ENCODE data around the gene LDLRAD1.
"Not testable (repeated sequence)": the region's sequence is repeated elsewhere in the genome, so short reads cannot be mapped to it uniquely, and the experiment has no call there.

LDLRAD1 gene

GRCh38 chr1:53992085-53992874 is 25.7 kb downstream of the LDLRAD1 start:
- Mint-ChIP-seq H3K27ac (no peak overlapping the region), H3K4me1 (ENCODE audit: low read depth) (peaks cover 6% of the 10 kb centered on the region), H3K27me3 (ENCODE audit: low read depth) (peaks cover 4% of the 10 kb centered on the region), H3K9me3 (no peaks in the 10 kb centered on the region), H3K4me3 (no peak overlapping the region), H3K36me3 (ENCODE audit: low read depth) (no peaks in the 10 kb centered on the region)
- DNase-seq (ENCODE audit: low spot score) = no peak

DNA sequence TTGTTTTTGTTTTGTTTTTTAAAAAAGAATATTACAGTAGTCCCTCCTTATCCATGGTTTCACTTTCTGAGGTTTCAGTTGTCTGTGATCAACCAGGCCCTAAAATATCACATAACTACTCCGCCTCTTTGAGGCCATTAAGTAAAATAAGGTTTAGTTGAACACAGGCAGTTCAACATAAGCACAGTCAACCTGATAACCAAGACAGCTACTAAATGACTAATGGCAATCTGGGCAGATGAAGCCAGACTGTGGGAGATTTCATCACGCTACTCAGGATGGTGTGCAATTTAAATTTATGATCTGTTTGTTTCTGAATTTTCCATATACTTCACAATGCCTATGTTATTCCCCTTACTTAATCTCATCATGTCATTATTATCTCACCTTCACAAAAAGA is 30.1 kb downstream of the LDLRAD1 start:
- Mint-ChIP-seq H3K36me3 (ENCODE audit: low read depth) (no peaks in the 10 kb centered on the region), H3K27ac (no peak overlapping the region), H3K4me1 (ENCODE audit: low read depth) (peaks cover 18% of the 10 kb centered on the region), H3K4me3 (no peak overlapping the region), H3K27me3 (ENCODE audit: low read depth) (no peaks in the 10 kb centered on the region), H3K9me3 (no peaks in the 10 kb centered on the region)
- no peak for DNase-seq (ENCODE audit: low spot score)

DNA sequence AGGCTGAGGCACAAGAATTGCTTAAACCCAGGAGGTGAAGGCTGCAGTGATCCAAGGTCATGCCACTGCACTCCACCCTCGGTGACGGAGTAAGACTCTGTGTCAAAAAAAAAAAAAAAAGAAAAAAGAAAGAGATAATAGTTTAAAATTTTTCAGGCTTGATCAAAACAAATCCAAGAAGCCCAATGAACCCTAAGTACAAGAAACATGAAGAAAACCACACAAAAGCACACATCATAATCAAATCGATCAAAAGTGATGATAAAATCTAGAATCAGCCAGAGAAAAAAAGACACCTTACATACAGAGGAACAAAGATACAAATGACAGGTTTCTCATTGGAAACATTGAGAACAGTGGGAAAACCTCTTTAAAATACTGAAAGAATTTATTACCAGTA is 31.5 kb downstream of the LDLRAD1 start:
- no peaks in the 10 kb centered on the region for H3K36me3 Mint-ChIP-seq (ENCODE audit: low read depth)
- H3K4me1 Mint-ChIP-seq (ENCODE audit: low read depth) = peaks cover 22% of the 10 kb centered on the region
- no peak overlapping the region for H3K4me3 Mint-ChIP-seq
- DNase-seq (ENCODE audit: low spot score) = no peak
- no peak overlapping the region for H3K27ac Mint-ChIP-seq
- H3K9me3 Mint-ChIP-seq = no peaks in the 10 kb centered on the region
- peaks cover 5% of the 10 kb centered on the region for H3K27me3 Mint-ChIP-seq (ENCODE audit: low read depth)

GRCh38 chr1:53984726-53985125 is 33.3 kb downstream of the LDLRAD1 start:
- H3K36me3 Mint-ChIP-seq (ENCODE audit: low read depth) = no peaks in the 10 kb centered on the region
- no peaks in the 10 kb centered on the region for H3K9me3 Mint-ChIP-seq
- H3K4me3 Mint-ChIP-seq = no peak overlapping the region
- H3K4me1 Mint-ChIP-seq (ENCODE audit: low read depth) = peaks cover 22% of the 10 kb centered on the region
- H3K27ac Mint-ChIP-seq = no peak overlapping the region
- DNase-seq (ENCODE audit: low spot score) = no peak
- H3K27me3 Mint-ChIP-seq (ENCODE audit: low read depth) = peaks cover 5% of the 10 kb centered on the region

DNA sequence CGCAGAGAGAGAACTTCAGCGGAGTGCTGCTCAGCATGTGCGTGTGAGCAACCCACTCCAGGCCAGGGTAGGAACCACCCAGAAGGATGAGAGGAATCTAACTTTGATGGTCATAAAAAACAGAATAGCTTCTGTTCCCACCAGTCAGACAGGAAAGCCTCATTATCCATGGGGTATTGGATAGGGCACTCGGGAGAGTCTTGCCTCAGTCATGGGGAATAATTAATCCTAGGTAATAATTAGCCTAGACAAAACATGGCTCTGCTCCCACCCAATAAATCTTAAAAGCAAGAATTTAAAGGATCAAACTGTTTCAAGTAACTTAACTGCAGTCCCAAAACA is 35.3 kb downstream of the LDLRAD1 start:
- no peak overlapping the region for H3K27ac Mint-ChIP-seq
- peaks cover 18% of the 10 kb centered on the region for H3K4me1 Mint-ChIP-seq (ENCODE audit: low read depth)
- H3K4me3 Mint-ChIP-seq = no peak overlapping the region

DNA sequence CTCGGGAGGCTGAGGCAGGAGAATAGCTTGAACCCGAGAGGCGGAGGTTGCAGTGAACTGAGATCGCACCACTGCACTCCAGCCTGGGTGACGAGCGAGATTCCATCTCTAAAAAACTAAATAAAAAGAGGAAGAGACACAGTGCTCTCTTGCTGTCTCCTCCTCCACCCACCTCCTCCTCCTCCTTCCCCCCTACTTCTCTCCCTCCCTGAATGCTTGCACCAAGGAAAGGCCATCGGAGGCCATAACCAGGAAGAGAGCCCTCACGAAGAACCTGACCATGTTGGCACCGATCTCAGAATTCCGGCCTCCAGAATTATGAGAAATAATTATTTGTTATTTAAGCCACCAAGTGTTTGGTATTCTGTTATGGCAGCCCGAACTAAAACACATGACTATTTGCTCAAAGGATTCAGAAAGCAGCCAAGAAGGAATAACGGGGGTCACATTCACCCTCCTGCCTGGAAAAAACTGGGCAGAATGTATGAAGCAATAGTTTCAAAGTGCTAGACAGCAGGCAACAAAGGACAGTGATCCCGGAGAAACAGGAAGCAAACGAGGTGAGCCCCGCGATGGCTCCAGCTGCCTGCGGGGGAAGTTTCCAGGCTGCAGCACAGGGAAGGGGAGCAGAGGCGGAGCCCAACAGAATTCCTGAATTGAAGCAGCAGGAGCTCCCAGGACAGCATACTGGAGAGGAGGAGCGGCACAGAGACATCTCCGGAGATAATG is 35.8 kb downstream of the LDLRAD1 start:
- peaks cover 16% of the 10 kb centered on the region for H3K4me1 Mint-ChIP-seq (ENCODE audit: low read depth)
- no peak overlapping the region for H3K27ac Mint-ChIP-seq
- peaks cover 7% of the 10 kb centered on the region for H3K27me3 Mint-ChIP-seq (ENCODE audit: low read depth)
- H3K9me3 Mint-ChIP-seq = no peaks in the 10 kb centered on the region
- H3K36me3 Mint-ChIP-seq (ENCODE audit: low read depth) = no peaks in the 10 kb centered on the region
- DNase-seq (ENCODE audit: low spot score) = no peak
- H3K4me3 Mint-ChIP-seq = no peak overlapping the region

More for the DNA sequence above, 35.3 kb downstream of the LDLRAD1 start:
- Mint-ChIP-seq H3K27me3 (ENCODE audit: low read depth) (peaks cover 7% of the 10 kb centered on the region), H3K9me3 (no peaks in the 10 kb centered on the region), H3K36me3 (ENCODE audit: low read depth) (no peaks in the 10 kb centered on the region)
- DNase-seq (ENCODE audit: low spot score) = no peak

DNA sequence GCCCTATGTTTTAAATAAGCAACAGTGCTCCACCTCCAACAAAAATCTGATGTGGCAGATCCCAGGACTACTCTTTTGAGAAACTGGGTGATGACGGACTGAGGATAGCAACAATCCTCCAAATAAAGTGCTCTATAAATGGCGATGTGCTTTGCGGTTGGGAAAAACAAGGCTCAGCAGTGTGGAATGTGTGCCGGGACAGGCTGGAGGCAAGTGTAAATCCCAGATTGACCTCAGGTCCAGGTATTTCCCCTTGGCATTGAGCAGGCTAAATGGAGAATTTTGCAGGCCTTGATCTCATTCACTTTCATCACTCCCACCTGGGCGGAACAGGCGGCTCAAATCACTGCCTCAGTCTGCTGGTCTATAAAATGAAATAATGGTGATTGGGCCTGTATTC is 36.8 kb downstream of the LDLRAD1 start:
- no peak for DNase-seq (ENCODE audit: low spot score)
- Mint-ChIP-seq H3K27me3 (ENCODE audit: low read depth) (peaks cover 7% of the 10 kb centered on the region), H3K4me1 (ENCODE audit: low read depth) (peaks cover 12% of the 10 kb centered on the region), H3K9me3 (no peaks in the 10 kb centered on the region), H3K4me3 (no peak overlapping the region), H3K27ac (no peak overlapping the region), H3K36me3 (ENCODE audit: low read depth) (no peaks in the 10 kb centered on the region)

DNA sequence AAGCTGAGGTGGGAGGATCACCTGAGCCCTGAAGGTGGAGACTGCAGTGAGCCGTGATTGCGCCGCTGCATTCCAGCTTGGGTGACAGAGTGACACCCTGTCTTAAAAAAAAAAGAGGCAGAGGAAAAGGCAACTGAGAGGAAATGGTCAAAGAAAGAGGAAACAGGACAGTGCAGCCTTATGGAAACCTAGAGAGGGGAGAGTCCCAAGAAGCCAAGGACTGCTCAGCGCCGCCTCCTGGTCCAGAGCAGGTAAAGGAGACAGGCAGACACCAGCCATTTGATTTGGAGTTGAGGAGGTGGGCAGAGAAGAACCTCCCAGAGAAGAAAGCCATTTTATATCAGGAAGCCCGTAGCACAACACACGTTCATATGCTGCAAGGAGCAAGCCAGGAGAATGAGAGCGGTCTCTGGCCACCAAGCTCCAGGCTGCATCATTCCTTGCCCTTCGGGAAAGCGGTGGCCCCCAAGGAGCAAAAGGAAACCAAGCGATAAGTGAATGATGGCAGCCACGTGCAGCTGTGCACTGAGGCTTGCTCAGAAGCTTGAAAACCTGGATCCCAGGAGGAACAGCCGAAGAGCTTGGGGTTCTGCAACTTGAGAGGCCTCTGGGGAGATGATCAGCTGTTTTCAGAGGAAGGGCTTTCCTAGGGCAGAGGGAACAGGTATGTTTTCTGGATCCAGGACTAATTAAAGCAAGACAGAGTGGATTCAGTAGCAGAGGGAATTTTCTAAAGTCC is 38.1 kb downstream of the LDLRAD1 start:
- Mint-ChIP-seq H3K9me3 (no peaks in the 10 kb centered on the region), H3K4me1 (ENCODE audit: low read depth) (peaks cover 9% of the 10 kb centered on the region)

GRCh38 chr1:53975861-53976260 is 42.1 kb downstream of the LDLRAD1 start:
- no peak for DNase-seq (ENCODE audit: low spot score)
- peaks cover 2% of the 10 kb centered on the region for H3K27me3 Mint-ChIP-seq (ENCODE audit: low read depth)
- no peaks in the 10 kb centered on the region for H3K9me3 Mint-ChIP-seq
- peaks cover 5% of the 10 kb centered on the region for H3K4me1 Mint-ChIP-seq (ENCODE audit: low read depth)
- no peak overlapping the region for H3K27ac Mint-ChIP-seq
- no peak overlapping the region for H3K4me3 Mint-ChIP-seq
- peaks cover 6% of the 10 kb centered on the region for H3K36me3 Mint-ChIP-seq (ENCODE audit: low read depth)

More for the DNA sequence above, 38.1 kb downstream of the LDLRAD1 start:
- peaks cover 7% of the 10 kb centered on the region for H3K27me3 Mint-ChIP-seq (ENCODE audit: low read depth)
- no peak overlapping the region for H3K27ac Mint-ChIP-seq
- no peaks in the 10 kb centered on the region for H3K36me3 Mint-ChIP-seq (ENCODE audit: low read depth)
- H3K4me3 Mint-ChIP-seq = no peak overlapping the region
- no peak for DNase-seq (ENCODE audit: low spot score)

DNA sequence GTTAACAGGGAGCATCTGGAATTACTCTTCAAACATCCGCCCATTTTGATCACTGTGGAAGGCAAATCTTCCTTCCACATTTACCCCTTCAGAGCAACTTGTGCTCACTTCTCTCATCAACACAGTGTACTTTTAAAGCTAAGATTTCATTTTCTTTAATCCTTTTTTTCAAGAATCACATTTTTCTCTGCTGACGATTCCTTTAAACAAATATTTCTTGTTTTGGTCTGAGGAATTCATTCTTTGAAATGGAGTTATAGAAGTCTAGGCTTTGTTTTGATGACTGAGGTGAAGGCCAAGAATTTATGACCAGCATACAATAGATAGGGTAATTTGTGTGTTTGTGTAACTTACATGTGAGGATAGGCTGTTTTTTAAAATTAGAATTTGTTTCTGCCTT is 46.3 kb downstream of the LDLRAD1 start:
- H3K27me3 Mint-ChIP-seq (ENCODE audit: low read depth) = no peaks in the 10 kb centered on the region
- H3K36me3 Mint-ChIP-seq (ENCODE audit: low read depth) = peaks cover 29% of the 10 kb centered on the region
- no peak for DNase-seq (ENCODE audit: low spot score)
- H3K27ac Mint-ChIP-seq = no peak overlapping the region
- no peak overlapping the region for H3K4me3 Mint-ChIP-seq
- H3K9me3 Mint-ChIP-seq = no peaks in the 10 kb centered on the region
- peaks cover 4% of the 10 kb centered on the region for H3K4me1 Mint-ChIP-seq (ENCODE audit: low read depth)

DNA sequence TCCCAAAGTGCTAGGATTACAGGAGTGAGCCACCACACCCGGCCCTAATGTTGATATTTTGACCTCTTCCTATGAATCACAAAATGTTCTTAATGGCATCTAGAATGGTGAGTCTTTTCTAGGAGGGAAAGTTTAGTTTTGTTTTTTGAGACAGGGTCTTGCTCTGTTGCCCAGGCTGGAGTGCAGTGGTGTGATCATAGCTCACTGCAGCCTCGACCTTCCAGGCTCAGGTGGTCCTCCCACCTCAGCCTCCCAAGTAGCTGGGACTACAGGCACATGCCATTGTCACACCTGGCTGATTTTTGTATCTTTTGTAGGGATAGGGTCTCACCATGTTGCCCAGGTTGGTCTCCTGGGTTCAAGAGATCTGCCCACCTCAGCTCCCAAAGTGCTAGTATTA is 48.7 kb downstream of the LDLRAD1 start:
- not testable (repeated sequence) for H3K9me3 Mint-ChIP-seq; H3K27me3 Mint-ChIP-seq (ENCODE audit: low read depth); H3K4me1 Mint-ChIP-seq (ENCODE audit: low read depth); H3K27ac Mint-ChIP-seq; DNase-seq (ENCODE audit: low spot score); H3K4me3 Mint-ChIP-seq
- H3K36me3 Mint-ChIP-seq (ENCODE audit: low read depth) = peaks cover 38% of the 10 kb centered on the region

DNA sequence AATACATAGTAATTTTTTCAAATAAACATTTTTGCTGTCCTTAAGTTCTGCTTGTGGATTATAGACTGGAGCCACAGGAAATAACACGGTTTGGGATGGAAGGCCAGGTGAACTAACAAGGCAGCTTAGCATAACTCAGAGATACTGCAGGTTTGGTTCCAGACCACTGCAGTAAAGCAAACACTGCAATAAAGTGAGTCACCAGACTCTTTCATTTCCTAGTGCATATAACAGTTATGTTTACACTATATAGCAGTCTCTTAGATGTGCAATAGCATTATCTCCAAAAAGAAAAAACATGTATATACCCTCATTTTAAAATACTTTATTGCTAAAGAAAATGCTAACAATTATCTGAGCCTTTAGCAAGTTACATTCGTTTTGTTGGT is 49.9 kb downstream of the LDLRAD1 start:
- Mint-ChIP-seq H3K4me3 (no peak overlapping the region), H3K9me3 (no peaks in the 10 kb centered on the region), H3K4me1 (ENCODE audit: low read depth) (peaks cover 7% of the 10 kb centered on the region), H3K27ac (no peak overlapping the region), H3K36me3 (ENCODE audit: low read depth) (peaks cover 46% of the 10 kb centered on the region), H3K27me3 (ENCODE audit: low read depth) (no peaks in the 10 kb centered on the region)
- no peak for DNase-seq (ENCODE audit: low spot score)

GRCh38 chr1:53967409-53968124 is 50.4 kb downstream of the LDLRAD1 start:
- Mint-ChIP-seq H3K9me3 (no peaks in the 10 kb centered on the region), H3K4me1 (ENCODE audit: low read depth) (peaks cover 7% of the 10 kb centered on the region), H3K27ac (no peak overlapping the region), H3K36me3 (ENCODE audit: low read depth) (peaks cover 49% of the 10 kb centered on the region), H3K27me3 (ENCODE audit: low read depth) (no peaks in the 10 kb centered on the region), H3K4me3 (no peak overlapping the region)
- no peak for DNase-seq (ENCODE audit: low spot score)

DNA sequence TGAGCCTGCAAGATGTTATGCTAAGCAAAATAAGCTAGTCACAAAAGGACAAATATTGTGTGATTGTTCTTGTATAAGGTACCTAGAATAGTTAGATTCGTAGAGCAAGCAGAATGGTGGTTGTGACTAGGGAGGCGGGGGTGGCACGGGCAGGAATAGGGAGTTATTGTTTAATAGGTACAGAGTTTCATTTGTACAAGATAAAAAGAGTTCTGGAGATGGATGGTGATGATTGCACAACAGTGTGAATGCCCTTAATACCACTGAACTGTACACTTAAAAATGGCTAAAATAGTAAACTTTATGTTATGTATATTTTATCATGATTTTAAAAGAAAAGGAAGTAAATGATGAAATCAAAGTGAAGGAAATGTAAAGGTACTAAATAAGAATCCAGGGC is 51.2 kb downstream of the LDLRAD1 start:
- H3K27me3 Mint-ChIP-seq (ENCODE audit: low read depth) = no peaks in the 10 kb centered on the region

More for the DNA sequence above, 51.2 kb downstream of the LDLRAD1 start:
- no peak for DNase-seq (ENCODE audit: low spot score)
- Mint-ChIP-seq H3K4me3 (no peak overlapping the region), H3K27ac (no peak overlapping the region), H3K4me1 (ENCODE audit: low read depth) (peaks cover 7% of the 10 kb centered on the region), H3K36me3 (ENCODE audit: low read depth) (peaks cover 52% of the 10 kb centered on the region), H3K9me3 (no peaks in the 10 kb centered on the region)
